ENCODE measurements around the gene FBXL2. TPM values are rescaled to one million over a fixed set of nuclear protein-coding genes. Genes with fewer than 3 reads are reported as not detected.
A peak's percentile ranks its signal among the peaks of the same experiment; 100 is the strongest.

FBXL2 gene, protein sequence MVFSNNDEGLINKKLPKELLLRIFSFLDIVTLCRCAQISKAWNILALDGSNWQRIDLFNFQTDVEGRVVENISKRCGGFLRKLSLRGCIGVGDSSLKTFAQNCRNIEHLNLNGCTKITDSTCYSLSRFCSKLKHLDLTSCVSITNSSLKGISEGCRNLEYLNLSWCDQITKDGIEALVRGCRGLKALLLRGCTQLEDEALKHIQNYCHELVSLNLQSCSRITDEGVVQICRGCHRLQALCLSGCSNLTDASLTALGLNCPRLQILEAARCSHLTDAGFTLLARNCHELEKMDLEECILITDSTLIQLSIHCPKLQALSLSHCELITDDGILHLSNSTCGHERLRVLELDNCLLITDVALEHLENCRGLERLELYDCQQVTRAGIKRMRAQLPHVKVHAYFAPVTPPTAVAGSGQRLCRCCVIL
- 10 to 100 TPM; 24.7 to 34.0 (median 32.7) TPM for polyA plus RNA-seq (ENCODE audit: insufficient read depth in 1 of 5, insufficient read length in 5 of 5, low replicate concordance in 1 of 5)
- long read RNA-seq, donor 1, partial matches to known transcripts = 0 of 6 reads
- long read RNA-seq, donor 1, other reads (novel, unspliced or antisense) = 0 of 6 reads
- long read RNA-seq, donor 2, transcript FBXL2-216 (15 exons, 3,847 nt) = major isoform, 5 of 5 reads
- long read RNA-seq, donor 2, partial matches to known transcripts = 0 of 5 reads
- long read RNA-seq, donor 2, other reads (novel, unspliced or antisense) = 0 of 5 reads
- long read RNA-seq, donor 3, partial matches to known transcripts = 0 of 3 reads
- long read RNA-seq, donor 3, other reads (novel, unspliced or antisense) = 0 of 3 reads
- long read RNA-seq, donor 4, partial matches to known transcripts = 0 of 4 reads
- long read RNA-seq, donor 4, other reads (novel, unspliced or antisense) = 0 of 4 reads
- long read RNA-seq, donor 5, partial matches to known transcripts = 33 of 39 reads
- long read RNA-seq, donor 5, other reads (novel, unspliced or antisense) = 0 of 39 reads
- long read RNA-seq, donor 6, partial matches to known transcripts = 12 of 18 reads
- long read RNA-seq, donor 6, other reads (novel, unspliced or antisense) = 0 of 18 reads
- long read RNA-seq, donor 7, transcript FBXL2-216 (15 exons, 3,847 nt) = major isoform, 7 of 7 reads
- long read RNA-seq, donor 7, partial matches to known transcripts = 0 of 7 reads
- long read RNA-seq, donor 7, other reads (novel, unspliced or antisense) = 0 of 7 reads
- long read RNA-seq, donor 8, partial matches to known transcripts = 0 of 2 reads
- long read RNA-seq, donor 8, other reads (novel, unspliced or antisense) = 0 of 2 reads

DNA sequence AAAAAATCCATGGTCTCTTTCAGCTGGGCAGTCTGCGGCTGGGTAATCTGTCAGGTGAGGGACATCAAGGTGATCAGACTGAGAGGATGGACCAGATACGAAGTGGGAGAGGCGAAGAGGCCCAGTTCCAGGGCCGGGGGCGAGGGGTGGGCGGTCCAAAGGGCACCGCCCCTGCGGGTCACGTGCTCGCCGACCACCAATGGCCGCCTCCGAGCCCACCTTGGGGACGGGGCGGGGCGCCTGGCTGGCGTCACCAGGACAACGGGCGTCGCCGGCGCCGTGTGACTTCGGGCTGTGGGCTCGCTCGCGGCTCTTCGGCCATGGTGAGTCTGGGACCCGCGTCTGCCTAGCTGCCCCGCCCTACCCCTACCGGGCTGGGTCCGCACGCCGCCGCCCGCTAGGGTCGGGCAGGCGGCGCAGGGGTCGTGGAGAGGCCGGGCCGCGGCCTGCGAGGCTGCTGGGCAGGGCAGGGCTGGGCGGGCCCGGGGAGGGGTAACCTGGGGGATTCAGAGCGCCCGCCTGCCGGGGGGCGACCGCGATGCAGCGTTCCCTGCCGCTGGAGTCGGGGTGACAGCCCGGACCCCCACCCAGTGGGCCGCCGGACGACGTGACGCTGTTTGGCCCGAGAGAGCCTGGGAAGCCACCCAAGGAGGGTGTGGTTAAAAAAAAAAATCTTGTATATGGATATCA lies at the start of gene FBXL2:
FBXL2 (plus strand) TSS at position 250 of the 690 bp plus-strand sequence; CDS start at position 321, 71 bp downstream.
- peak; percentile 68 to 71 for DNase-seq

DNA sequence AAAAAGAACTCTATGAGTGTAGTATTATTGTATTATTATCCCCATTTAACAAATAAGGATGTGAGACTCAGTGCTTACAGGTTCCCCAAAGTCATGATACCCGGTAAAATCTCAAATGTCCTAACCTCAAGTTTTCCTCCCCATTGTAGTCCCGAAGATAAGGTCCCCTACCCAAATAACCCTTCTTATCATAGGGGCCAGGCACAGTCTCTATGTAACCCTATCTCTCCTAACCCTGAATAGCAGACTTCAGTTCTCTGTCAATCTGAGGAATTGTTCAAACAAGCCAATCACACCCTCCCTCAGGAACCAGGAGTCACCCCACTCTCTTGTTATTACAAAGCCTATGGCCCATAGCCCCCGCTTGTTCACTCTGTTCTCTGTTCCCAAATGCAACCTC lies 48.2 kb upstream of the FBXL2 start:
- DNase-seq = no peak

DNA sequence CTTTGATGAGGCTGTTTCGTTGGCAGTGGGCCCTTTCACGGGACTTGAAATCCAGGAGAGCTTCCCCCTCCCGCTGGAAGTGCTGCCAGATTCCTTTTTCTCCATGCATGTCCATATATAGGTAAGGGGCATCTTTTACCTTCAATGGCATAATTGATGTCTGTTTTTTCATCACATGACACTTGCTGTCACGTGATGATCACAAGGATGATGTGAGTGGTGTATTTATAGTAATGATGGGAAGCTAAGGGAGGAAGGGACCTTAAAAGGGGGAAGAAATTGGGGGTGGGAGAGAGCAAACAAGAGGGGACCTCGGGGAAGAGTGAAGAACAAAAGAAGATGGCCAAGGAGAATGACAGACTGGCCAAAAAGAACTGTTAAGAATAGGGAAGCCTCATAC lies 47.3 kb upstream of the FBXL2 start:
- no peak for DNase-seq

DNA sequence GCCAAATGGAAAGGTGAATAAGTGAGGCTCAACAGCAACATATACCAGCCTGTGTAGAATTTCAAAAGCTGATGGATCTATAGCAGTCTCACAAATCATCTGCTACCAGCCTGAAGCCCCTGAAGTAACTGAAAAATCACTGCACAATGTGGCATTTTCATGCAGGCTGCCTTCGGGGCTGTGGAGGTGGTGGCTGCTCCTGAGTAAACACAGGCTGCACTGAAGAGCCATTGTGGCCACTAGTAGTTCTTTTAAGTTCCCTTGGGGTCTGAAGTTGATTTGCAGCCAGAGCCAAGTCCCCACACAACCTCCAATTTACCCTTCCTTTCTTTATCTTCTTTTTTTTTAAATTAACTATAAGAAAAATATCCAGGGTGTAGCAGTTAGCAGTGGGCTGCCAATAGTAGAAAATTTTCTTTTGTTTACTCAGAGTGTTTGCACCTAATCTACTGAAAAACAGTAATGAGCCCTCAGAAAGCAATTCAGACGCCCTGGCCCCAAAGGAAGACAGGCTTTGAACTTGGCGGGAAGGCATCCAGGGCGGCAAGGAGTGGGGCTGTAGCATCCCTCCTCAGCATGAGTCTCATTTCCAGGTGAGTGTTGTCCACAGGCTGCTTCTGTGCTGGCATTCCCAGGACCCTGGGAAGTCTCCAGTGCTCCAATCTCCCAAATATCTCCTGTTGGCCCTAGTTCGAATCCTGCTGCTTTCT lies 45.3 kb upstream of the FBXL2 start:
- peak in 1 of 2 donors; percentile 9 for DNase-seq

DNA sequence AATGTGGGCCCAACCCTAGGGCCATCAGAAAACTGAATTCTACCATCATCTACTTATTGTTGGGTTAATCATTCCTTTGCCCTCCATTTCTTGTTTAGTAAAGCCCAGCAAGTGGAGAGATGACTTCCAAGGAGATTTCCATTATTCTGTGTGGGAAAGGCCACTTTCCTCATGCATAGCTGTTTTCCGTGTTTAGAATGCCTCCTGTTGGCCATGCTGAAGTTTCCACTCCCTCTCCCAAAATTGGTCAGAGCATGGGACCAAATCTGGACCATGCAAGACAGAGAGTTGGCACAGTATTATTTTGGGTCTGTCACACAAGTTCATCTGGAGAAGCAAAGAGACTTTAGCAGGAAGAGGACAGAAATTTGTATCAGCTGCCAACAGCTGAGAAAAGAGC lies 43.4 kb upstream of the FBXL2 start:
- DNase-seq = no peak

DNA sequence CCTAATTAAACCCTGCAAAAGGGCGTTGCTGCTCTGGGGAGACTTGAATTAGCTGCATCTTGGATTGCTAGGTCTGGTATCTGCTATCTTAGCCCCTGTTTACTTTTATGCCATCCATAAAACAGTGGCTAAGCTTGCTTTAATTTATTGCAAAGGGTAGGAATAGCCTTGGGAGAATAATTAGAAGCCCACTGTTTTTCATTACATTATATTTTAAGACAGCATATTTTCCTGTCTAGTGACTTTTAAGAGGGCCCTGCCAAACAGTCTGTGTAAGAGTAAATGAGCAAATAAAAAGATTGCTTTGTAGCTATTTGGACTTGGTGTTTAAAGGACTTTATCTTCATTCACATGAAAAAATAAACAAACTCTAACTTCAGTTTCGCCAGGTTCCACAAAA lies 41.2 kb upstream of the FBXL2 start:
- DNase-seq = no peak

DNA sequence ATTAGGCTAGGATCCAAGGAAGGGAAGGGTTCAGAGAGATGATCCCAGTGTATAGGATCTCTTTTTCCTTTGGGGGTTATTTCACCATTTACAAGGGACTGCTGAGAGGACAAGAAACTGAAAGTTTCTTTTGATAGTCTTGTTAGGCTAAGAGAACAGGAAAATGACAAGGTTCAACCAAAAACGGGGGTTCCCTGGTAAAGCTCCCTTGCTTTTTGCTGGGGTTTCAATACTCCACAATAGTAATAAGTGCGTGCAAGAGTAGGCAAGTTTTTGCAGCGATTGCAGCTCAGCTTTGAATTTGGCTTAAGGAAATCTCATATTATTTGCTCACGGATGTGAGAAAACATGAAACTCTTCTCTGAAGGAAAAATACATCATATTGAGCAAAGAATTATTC lies 39.8 kb upstream of the FBXL2 start:
- no peak for DNase-seq

DNA sequence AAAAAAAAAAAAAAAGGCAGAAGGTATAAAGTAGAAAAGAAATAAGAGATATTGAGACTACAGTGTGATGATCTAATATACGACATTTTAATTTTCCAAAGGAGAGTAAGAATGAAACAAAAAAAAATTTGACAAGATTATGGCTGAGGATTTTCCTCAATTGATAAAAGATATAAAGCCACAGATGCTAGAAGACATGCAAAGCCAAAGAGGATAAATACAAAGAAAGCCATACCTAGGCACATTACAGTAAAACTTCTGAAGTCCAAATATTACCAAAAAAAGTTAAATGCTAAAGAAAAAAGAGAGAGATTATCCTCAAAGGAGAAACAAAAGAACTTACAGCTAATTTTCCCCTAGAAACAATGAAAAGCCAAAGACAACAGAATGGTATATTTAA lies 38.3 kb upstream of the FBXL2 start:
- no peak for DNase-seq

DNA sequence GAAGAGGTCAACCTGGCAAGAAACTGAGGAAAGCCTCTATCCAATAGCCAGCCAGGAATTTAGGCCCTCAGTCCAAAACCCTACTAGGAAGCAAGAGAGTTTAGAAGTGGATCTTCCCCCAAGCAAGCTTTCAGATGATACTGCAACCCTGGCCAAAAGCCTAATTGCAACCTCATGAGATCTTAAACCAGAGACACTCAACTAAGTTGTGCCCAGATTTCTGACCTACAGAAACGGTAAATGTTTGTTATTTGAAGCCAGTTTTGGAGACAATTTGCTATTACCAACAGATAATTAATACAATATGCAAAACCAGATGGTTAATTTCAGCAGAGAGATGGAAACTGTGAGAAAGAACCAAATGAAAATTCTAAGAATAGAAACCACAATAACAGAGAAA lies 37.0 kb upstream of the FBXL2 start:
- DNase-seq = no peak

DNA sequence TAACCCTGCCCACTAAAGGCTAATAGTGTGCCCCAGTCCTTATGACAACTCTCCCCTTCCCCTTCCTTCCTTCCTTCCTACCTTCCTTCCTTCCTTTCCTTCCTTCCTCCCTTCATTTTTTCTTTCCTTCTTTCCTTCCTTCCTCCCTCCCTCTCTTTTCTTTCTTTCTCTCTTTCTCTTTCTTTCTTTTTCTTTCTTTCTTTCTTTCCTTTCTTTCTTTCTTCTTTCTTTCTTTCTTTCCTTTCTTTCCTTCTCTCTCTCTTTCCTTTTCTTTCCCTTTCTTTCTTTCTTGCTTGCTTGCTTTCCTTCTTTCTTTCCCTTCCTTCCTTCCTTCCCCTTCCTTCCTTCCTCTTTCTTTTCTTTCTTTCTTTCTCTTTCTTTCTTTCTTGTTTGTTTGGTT lies 30.5 kb upstream of the FBXL2 start:
- DNase-seq = no peak

DNA sequence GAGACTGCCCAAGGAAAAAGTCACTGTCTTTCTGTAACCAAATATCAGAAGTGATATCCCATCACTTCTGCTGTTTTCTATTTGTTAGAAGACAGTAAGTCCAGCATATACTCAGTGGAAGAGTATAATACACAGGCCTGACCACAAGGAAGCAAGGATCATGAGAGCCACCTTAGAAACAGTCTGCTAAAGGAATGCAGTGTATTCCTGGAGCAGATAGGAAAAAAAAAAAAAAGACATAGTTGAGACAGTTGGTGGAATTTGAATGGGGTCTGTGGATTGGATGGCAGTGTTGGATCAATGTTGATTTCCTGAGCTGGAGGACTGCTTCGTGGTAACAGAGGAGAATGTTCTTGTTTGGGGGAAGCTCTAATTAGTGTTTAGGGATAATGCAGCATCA lies 26.5 kb upstream of the FBXL2 start:
- no peak for DNase-seq

DNA sequence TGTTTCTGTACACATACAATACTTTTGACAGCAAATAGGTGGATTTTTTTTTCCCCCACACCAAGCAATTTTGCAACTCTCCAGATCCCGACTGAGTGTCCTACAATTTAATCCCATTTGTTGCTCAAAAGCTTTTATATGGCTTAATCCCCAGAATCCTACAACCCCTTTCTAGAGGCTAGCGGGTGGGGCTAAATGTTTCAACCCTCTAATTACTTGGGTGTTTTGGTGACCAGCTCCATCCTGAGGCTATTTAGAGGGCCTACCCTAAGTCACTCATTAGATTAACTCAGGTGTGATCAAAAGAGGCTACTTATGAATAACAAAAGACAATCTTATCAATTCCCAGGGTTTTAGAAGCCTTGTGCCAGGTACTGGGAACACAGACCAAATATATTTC lies 21.0 kb upstream of the FBXL2 start:
- no peak for DNase-seq

DNA sequence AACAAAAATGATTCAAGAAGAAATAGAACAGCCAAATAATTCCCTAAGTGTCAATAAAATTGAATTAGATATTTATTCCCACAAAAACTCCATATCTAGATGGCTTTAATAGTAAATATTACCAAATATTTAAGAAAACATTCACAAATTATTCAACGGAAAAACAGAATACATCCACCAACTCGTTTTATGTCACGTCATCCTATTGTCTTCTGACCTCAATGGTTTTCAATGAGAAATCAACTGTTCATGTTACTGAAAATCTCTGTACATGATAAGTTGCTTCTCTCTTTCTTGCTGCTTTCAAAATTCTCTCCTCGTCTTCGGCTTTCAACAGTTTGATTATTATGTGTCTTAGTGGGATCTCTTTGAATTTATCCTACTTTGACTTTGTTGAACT lies 17.1 kb upstream of the FBXL2 start:
- no peak for DNase-seq

DNA sequence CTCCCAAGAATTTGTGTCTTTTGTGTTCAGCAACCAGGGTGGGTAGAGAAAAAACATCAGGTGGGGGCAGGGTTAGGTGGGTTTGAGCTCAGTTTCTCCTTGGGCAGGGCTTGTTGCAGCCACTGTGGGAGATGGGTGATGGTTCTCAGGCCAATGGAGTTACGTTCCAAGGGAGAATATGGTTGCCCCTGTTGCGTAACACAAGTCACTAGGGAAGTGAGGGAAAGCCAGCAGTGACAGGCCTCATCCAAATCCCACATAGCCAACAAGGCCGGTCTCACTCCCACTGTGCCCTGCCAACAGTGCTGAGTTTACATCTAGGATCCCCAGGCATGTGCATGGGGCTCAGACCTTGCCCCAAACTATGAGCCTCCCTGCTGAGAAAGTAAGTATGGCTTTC lies 7.9 kb upstream of the FBXL2 start:
- DNase-seq = no peak

DNA sequence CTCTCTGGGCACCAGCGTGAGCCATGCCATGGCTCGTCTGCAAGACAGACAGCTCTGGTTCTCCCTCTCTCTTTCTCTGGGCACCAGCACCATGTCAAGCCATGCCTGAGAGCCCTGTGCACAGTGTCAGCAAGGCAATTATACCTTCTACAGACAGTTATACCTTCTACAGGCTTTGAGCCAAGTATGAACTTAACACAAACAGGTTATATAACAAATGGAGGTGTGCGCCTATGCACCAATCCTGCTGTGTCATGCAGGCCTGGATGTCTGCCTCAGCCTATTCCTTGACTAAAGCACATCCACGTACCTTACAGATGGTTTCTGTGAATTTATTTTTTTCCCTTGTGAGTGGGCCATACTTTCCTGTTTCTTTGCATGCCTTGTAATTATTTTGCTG lies 5.9 kb upstream of the FBXL2 start:
- no peak for DNase-seq

DNA sequence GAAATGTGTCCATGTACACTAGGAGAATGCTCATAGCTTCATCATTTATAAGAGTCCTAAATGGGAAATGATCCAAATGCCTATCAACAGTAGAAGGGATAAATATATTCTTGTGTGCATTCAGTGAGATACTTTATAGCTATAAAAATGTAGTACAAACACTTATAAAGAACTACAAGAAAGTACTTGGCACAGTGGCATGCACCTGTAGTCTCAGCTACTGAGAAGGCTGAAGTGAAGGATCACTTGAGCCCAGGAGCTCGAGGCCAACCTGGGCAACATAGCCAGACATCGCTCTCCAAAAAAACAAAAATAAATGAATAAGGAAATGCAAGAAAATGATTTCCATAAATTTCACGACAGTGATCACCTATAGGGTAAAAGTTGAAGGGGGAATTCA lies 3.6 kb upstream of the FBXL2 start:
- no peak for DNase-seq

DNA sequence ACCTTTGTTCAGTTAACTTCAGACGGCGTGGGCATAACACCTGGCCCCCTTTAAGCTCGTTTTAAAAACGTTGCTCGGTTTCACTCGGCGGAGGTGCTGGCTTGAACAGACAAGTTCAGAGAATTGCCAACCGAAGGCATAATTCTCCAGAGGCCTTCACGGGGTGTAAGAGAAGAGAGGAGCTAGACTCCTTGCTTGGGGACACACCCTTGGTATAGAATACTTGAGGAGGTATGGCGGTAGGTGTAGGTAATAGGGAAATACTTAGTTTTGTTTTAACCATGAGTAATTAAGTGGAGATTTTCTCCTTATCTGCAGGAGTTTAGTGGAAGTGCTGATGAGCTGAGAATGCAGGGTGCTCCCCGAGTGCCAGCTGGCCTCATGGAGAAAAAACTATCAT lies 921 bp downstream of the FBXL2 start:
- peak; percentile 5 to 18 for DNase-seq

DNA sequence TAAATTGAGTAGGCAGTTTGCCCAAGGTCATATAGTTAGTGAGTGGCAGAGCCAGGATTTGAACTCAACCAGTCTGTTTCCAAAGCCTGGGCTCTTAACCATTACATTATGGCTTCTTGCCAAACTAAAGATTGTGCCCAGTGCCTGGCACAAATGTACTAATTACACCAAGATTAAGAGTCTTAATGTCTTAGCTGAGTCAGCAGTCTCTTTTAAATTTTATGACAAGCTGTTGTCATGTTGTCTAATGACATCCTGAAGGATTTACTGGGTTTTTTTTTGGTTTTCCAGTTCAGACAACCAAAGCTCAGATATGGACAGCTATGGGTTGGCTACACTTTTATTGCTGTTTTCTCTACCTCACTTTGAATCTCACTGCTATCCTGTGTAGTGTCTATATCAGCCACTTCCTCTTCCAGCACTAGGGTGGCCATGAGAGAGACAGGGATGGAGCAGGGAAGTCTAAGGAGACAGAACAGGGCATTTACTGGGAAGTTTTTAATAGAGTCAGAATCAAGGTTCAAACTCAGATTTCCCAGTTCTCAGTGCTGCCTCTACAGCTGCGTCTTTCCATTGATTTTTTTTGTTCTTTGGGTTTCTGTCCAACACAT lies 10.5 kb downstream of the FBXL2 start:
- DNase-seq = no peak

DNA sequence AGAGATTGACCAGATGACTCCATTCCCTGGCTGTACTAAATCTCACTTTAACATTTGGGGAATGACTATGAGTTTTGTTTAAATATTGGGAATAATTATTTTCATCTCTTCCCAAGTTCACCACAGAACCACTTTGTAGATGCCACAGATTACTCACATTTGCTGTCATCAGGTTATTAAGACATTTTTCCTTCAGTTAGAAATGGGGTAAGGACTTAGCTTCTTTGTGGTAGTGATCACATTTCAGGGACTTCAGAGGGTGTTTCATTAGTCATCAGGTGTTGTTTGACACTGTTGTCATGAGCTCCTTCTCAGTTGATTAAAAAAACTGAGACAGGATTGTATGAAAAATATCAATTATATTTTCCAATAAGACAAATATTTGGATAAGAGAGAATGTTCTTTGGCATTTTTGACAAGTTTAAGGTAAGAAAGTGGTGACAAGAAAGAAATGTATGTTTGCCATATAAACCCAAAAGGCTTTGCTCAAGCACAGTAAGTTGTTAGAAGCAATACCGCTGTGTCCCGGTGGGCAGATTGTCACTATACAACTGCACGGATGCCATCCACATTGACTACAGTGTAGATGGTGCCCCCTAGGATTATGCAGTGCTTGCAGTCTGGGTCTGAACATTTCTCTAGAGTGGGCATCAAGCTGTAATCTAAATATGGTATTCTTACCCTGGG lies 22.3 kb downstream of the FBXL2 start:
- DNase-seq = no peak

DNA sequence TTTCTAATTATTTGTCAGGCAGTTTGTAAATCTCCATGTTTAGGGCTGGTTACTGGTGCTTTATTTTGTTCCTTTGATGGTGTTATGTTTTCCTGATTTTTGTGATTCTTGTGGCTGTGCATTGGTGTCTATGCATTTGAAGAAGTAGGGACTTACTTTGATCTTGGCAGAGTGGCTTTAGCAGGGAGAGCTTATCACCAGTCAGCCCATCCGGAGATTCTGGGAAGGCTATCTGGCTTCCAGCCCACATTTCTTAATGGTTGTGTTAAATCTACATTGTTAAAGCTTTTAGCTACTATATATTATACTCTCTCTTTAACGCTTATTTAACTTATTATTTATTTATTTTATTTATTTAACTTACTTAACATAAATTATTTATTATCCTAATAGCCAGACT lies 35.1 kb downstream of the FBXL2 start:
- DNase-seq = peak; percentile 47 to 51
